ENCODE results near the gene KRTAP1-5. TPM values are rescaled to one million over a fixed set of nuclear protein-coding genes. Genes with fewer than 3 reads are reported as not detected.

KRTAP1-5 gene
- polyA plus RNA-seq (2012; ENCODE audit: insufficient read depth, insufficient read length, low read depth) = not detected

- Histone ChIP-seq H3K36me3 (no peaks in the 10 kb centered on the region), H3K9me3 (no peaks in the 10 kb centered on the region), H3K4me3 (ENCODE audit: low read depth, low read length) (no peak within 1 kb of the TSS), H3K27me3 (peaks cover 51% of the 10 kb centered on the region), H3K4me1 (no peaks in the 10 kb centered on the region)
- TF ChIP-seq CTCF (IDR thresholded peaks at IDR 0.05; ENCODE audit: low read depth, low read length) = no peak
- DNase-seq = no peak
Observed at GRCh38 chr17:41026715-41027471, at the start of gene KRTAP1-5. TSS of gene KRTAP1-5 (minus strand) at chr17:41027208. CDS start at chr17:41027155, 53 bp downstream.

GRCh38 chr17:41076788-41077187 is 49.8 kb upstream of the KRTAP1-5 start:
- no peak for DNase-seq
- H3K36me3 ChIP-seq = no peaks in the 10 kb centered on the region
- no peak for TF ChIP-seq CTCF (IDR thresholded peaks at IDR 0.05; ENCODE audit: low read depth, low read length)

GRCh38 chr17:41073676-41074075 is 46.7 kb upstream of the KRTAP1-5 start:
- Histone ChIP-seq H3K4me1 (no peaks in the 10 kb centered on the region), H3K27me3 (no peaks in the 10 kb centered on the region; the same call in none of the 2 replicates), H3K9me3 (no peaks in the 10 kb centered on the region), H3K36me3 (no peaks in the 10 kb centered on the region), H3K4me3 (ENCODE audit: low read depth, low read length) (no peak overlapping the region)
- DNase-seq = no peak
- no peak for TF ChIP-seq CTCF (IDR thresholded peaks at IDR 0.05; ENCODE audit: low read depth, low read length)

More at GRCh38 chr17:41076788-41077187, 49.8 kb upstream of the KRTAP1-5 start:
- no peaks in the 10 kb centered on the region for H3K4me1 ChIP-seq
- H3K27me3 ChIP-seq = peaks cover 6% of the 10 kb centered on the region
- H3K9me3 ChIP-seq = no peaks in the 10 kb centered on the region
- H3K4me3 ChIP-seq (ENCODE audit: low read depth, low read length) = no peak overlapping the region

- no peak overlapping the region for H3K4me3 ChIP-seq (ENCODE audit: low read depth, low read length)
- no peak for DNase-seq
- TF ChIP-seq CTCF (IDR thresholded peaks at IDR 0.05; ENCODE audit: low read depth, low read length) = no peak
- no peaks in the 10 kb centered on the region for H3K9me3 ChIP-seq
- H3K36me3 ChIP-seq = no peaks in the 10 kb centered on the region
- no peaks in the 10 kb centered on the region; the same call in none of the 2 replicates for H3K27me3 ChIP-seq
- no peaks in the 10 kb centered on the region for H3K4me1 ChIP-seq
Observed at GRCh38 chr17:41071606-41072360, 44.8 kb upstream of the KRTAP1-5 start.

GRCh38 chr17:41069031-41069430 is 42.0 kb upstream of the KRTAP1-5 start:
- Histone ChIP-seq H3K4me3 (ENCODE audit: low read depth, low read length) (no peak overlapping the region), H3K36me3 (no peaks in the 10 kb centered on the region), H3K9me3 (no peaks in the 10 kb centered on the region), H3K27me3 (no peaks in the 10 kb centered on the region; the same call in none of the 2 replicates), H3K4me1 (no peaks in the 10 kb centered on the region)
- DNase-seq = no peak
- no peak for TF ChIP-seq CTCF (IDR thresholded peaks at IDR 0.05; ENCODE audit: low read depth, low read length)
